ENCODE results near the gene PGK2. TPM values are rescaled to one million over a fixed set of nuclear protein-coding genes. Genes with fewer than 3 reads are reported as not detected.
"Not testable (repeated sequence)": the region's sequence is repeated elsewhere in the genome, so short reads cannot be mapped to it uniquely, and the experiment has no call there.

PGK2 gene
- not detected in 2 replicates for total RNA-seq

- no peak for DNase-seq (ENCODE audit: extremely low read depth, low read depth, low spot score)
Observed at GRCh38 chr6:49787176-49787575, at the start of gene PGK2. Gene PGK2 (minus strand): TSS chr6:49787285. CDS start chr6:49787187, 98 bp downstream.

GRCh38 chr6:49835140-49835539 is 48.1 kb upstream of the PGK2 start:
- DNase-seq (ENCODE audit: extremely low read depth, low read depth, low spot score), result no peak

- no peak for DNase-seq (ENCODE audit: extremely low read depth, low read depth, low spot score)
Observed at GRCh38 chr6:49833386-49833785, 46.3 kb upstream of the PGK2 start.

- DNase-seq (ENCODE audit: extremely low read depth, low read depth, low spot score), result no peak
Observed at GRCh38 chr6:49826743-49827406, 39.8 kb upstream of the PGK2 start.

- DNase-seq (ENCODE audit: extremely low read depth, low read depth, low spot score), result no peak
Observed at GRCh38 chr6:49815166-49815565, 28.1 kb upstream of the PGK2 start.

GRCh38 chr6:49813248-49813647 is 26.2 kb upstream of the PGK2 start:
- no peak for DNase-seq (ENCODE audit: extremely low read depth, low read depth, low spot score)

- no peak for DNase-seq (ENCODE audit: extremely low read depth, low read depth, low spot score)
Observed at GRCh38 chr6:49806145-49806544, 19.1 kb upstream of the PGK2 start.

- no peak for DNase-seq (ENCODE audit: extremely low read depth, low read depth, low spot score)
Observed at GRCh38 chr6:49805246-49805645, 18.2 kb upstream of the PGK2 start.

- no peak for DNase-seq (ENCODE audit: extremely low read depth, low read depth, low spot score)
Observed at GRCh38 chr6:49801525-49801924, 14.4 kb upstream of the PGK2 start.

- DNase-seq (ENCODE audit: extremely low read depth, low read depth, low spot score), result no peak
Observed at GRCh38 chr6:49799090-49799489, 12.0 kb upstream of the PGK2 start.

- not testable (repeated sequence) for DNase-seq (ENCODE audit: extremely low read depth, low read depth, low spot score)
Observed at GRCh38 chr6:49796842-49797455, 9.9 kb upstream of the PGK2 start.

- DNase-seq (ENCODE audit: extremely low read depth, low read depth, low spot score), result no peak
Observed at GRCh38 chr6:49790341-49790740, 3.3 kb upstream of the PGK2 start.

GRCh38 chr6:49784272-49784671 is 2.8 kb downstream of the PGK2 start:
- no peak for DNase-seq (ENCODE audit: extremely low read depth, low read depth, low spot score)

- DNase-seq (ENCODE audit: extremely low read depth, low read depth, low spot score), result no peak
Observed at GRCh38 chr6:49782725-49783124, 4.4 kb downstream of the PGK2 start.

GRCh38 chr6:49782293-49782692 is 4.8 kb downstream of the PGK2 start:
- DNase-seq (ENCODE audit: extremely low read depth, low read depth, low spot score), result no peak

GRCh38 chr6:49776444-49776843 is 10.6 kb downstream of the PGK2 start:
- DNase-seq (ENCODE audit: extremely low read depth, low read depth, low spot score), result no peak

GRCh38 chr6:49775043-49775442 is 12.0 kb downstream of the PGK2 start:
- no peak for DNase-seq (ENCODE audit: extremely low read depth, low read depth, low spot score)

- no peak for DNase-seq (ENCODE audit: extremely low read depth, low read depth, low spot score)
Observed at GRCh38 chr6:49772285-49772684, 14.8 kb downstream of the PGK2 start.

GRCh38 chr6:49766762-49767161 is 20.3 kb downstream of the PGK2 start:
- no peak for DNase-seq (ENCODE audit: extremely low read depth, low read depth, low spot score)

- DNase-seq (ENCODE audit: extremely low read depth, low read depth, low spot score), result no peak
Observed at GRCh38 chr6:49764571-49765236, 22.4 kb downstream of the PGK2 start.

GRCh38 chr6:49744259-49744658 is 42.8 kb downstream of the PGK2 start, which contains the start of gene CRISP3:
Gene CRISP3 (minus strand): TSS chr6:49744388. CDS start chr6:49744367, 21 bp downstream.
- DNase-seq (ENCODE audit: extremely low read depth, low read depth, low spot score), result no peak

- no peak for DNase-seq (ENCODE audit: extremely low read depth, low read depth, low spot score)
Observed at GRCh38 chr6:49743429-49743828, 43.7 kb downstream of the PGK2 start.
